ENCODE results near the gene CD84.

DNA sequence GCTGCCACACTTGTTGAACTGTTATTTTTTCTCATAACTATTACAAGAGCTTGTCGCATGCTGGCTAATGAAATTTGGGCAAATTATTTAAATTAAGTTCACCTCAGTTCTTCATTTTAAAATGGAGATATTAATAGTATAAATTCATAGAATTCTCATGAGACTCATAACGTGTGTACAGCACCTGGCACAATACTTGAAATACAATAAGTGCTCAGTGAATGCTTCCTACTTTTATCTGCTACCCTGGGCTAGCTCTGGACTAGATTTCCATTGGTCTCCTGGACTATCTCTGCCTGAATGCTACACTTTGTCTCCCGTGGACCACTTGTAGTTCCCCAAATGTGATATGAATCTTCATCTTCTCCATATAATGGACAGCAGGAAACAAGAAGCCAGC is 57.2 kb downstream of the CD84 start:
- no peak for TF ChIP-seq POLR2AphosphoS5 (IDR thresholded peaks at IDR 0.05; ENCODE audit: low read depth, low read length)
- TF ChIP-seq TAF1 (IDR thresholded peaks at IDR 0.05; ENCODE audit: borderline replicate concordance, insufficient read depth, low read length) = no peak
- TF ChIP-seq, protein P1, sequence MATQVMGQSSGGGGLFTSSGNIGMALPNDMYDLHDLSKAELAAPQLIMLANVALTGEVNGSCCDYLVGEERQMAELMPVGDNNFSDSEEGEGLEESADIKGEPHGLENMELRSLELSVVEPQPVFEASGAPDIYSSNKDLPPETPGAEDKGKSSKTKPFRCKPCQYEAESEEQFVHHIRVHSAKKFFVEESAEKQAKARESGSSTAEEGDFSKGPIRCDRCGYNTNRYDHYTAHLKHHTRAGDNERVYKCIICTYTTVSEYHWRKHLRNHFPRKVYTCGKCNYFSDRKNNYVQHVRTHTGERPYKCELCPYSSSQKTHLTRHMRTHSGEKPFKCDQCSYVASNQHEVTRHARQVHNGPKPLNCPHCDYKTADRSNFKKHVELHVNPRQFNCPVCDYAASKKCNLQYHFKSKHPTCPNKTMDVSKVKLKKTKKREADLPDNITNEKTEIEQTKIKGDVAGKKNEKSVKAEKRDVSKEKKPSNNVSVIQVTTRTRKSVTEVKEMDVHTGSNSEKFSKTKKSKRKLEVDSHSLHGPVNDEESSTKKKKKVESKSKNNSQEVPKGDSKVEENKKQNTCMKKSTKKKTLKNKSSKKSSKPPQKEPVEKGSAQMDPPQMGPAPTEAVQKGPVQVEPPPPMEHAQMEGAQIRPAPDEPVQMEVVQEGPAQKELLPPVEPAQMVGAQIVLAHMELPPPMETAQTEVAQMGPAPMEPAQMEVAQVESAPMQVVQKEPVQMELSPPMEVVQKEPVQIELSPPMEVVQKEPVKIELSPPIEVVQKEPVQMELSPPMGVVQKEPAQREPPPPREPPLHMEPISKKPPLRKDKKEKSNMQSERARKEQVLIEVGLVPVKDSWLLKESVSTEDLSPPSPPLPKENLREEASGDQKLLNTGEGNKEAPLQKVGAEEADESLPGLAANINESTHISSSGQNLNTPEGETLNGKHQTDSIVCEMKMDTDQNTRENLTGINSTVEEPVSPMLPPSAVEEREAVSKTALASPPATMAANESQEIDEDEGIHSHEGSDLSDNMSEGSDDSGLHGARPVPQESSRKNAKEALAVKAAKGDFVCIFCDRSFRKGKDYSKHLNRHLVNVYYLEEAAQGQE (IDR thresholded peaks at IDR 0.05; ENCODE audit: insufficient read depth in 1 of 2, low read depth in 2 of 2, low read length in 2 of 2) = no peak
- TF ChIP-seq SIN3A (IDR thresholded peaks at IDR 0.05; ENCODE audit: borderline replicate concordance, insufficient read depth, low read length) = no peak
